NAMALWA (cell line): ENCODE measurements around the gene DSTYK.
"Not testable (repeated sequence)": the region's sequence is repeated elsewhere in the genome, so short reads cannot be mapped to it uniquely, and the experiment has no call there.

Experiments
- DNase-seq: peaks from one replicate; pipeline ENCODE4 v3.0.0-alpha.2; 2015; ENCODE audit warnings: low spot score

DSTYK gene

GRCh38 chr1:205217418-205217817, 5.9 kb upstream of the DSTYK start:
- no peak for DNase-seq

- DNase-seq: no peak
These were observed 5.1 kb upstream of the DSTYK start for GRCh38 chr1:205216588-205216987.

GRCh38 chr1:205214756-205215155, 3.3 kb upstream of the DSTYK start:
- no peak for DNase-seq

- DNase-seq: no peak
These were observed 486 bp upstream of the DSTYK start for GRCh38 chr1:205211839-205212536.

- DNase-seq: peak; percentile 40
These were observed 740 bp downstream of the DSTYK start for GRCh38 chr1:205210756-205211168.

GRCh38 chr1:205208811-205209210, 2.7 kb downstream of the DSTYK start:
- DNase-seq: no peak

- no peak for DNase-seq
These were observed 6.4 kb downstream of the DSTYK start for GRCh38 chr1:205205055-205205454.

GRCh38 chr1:205204552-205204951, 7.0 kb downstream of the DSTYK start:
- no peak for DNase-seq

GRCh38 chr1:205199931-205200299, 11.6 kb downstream of the DSTYK start:
- DNase-seq: no peak

- DNase-seq: no peak
These were observed 12.2 kb downstream of the DSTYK start for GRCh38 chr1:205199090-205199930.

GRCh38 chr1:205192287-205192686, 19.2 kb downstream of the DSTYK start:
- no peak for DNase-seq

- no peak for DNase-seq
These were observed 19.9 kb downstream of the DSTYK start for GRCh38 chr1:205191622-205192021.

GRCh38 chr1:205190845-205191577, 20.5 kb downstream of the DSTYK start:
- DNase-seq: no peak

- no peak for DNase-seq
These were observed 22.4 kb downstream of the DSTYK start for GRCh38 chr1:205189131-205189530.

GRCh38 chr1:205188596-205188995, 22.9 kb downstream of the DSTYK start:
- DNase-seq: no peak

- DNase-seq: no peak
These were observed 23.4 kb downstream of the DSTYK start for GRCh38 chr1:205188098-205188497.

- no peak for DNase-seq
These were observed 24.1 kb downstream of the DSTYK start for GRCh38 chr1:205187420-205187819.

GRCh38 chr1:205186191-205186590, 25.3 kb downstream of the DSTYK start:
- no peak for DNase-seq

- no peak for DNase-seq
These were observed 27.7 kb downstream of the DSTYK start for GRCh38 chr1:205183676-205184335.

- DNase-seq: no peak
These were observed 28.6 kb downstream of the DSTYK start for GRCh38 chr1:205182930-205183329.

- not testable (repeated sequence) for DNase-seq
These were observed 31.2 kb downstream of the DSTYK start for GRCh38 chr1:205180331-205180730.

GRCh38 chr1:205179842-205180241, 31.7 kb downstream of the DSTYK start:
- DNase-seq: no peak
